ENCODE data around the gene PIK3C2B.
"Not testable (repeated sequence)": the region's sequence is repeated elsewhere in the genome, so short reads cannot be mapped to it uniquely, and the experiment has no call there.

Gene PIK3C2B, protein sequence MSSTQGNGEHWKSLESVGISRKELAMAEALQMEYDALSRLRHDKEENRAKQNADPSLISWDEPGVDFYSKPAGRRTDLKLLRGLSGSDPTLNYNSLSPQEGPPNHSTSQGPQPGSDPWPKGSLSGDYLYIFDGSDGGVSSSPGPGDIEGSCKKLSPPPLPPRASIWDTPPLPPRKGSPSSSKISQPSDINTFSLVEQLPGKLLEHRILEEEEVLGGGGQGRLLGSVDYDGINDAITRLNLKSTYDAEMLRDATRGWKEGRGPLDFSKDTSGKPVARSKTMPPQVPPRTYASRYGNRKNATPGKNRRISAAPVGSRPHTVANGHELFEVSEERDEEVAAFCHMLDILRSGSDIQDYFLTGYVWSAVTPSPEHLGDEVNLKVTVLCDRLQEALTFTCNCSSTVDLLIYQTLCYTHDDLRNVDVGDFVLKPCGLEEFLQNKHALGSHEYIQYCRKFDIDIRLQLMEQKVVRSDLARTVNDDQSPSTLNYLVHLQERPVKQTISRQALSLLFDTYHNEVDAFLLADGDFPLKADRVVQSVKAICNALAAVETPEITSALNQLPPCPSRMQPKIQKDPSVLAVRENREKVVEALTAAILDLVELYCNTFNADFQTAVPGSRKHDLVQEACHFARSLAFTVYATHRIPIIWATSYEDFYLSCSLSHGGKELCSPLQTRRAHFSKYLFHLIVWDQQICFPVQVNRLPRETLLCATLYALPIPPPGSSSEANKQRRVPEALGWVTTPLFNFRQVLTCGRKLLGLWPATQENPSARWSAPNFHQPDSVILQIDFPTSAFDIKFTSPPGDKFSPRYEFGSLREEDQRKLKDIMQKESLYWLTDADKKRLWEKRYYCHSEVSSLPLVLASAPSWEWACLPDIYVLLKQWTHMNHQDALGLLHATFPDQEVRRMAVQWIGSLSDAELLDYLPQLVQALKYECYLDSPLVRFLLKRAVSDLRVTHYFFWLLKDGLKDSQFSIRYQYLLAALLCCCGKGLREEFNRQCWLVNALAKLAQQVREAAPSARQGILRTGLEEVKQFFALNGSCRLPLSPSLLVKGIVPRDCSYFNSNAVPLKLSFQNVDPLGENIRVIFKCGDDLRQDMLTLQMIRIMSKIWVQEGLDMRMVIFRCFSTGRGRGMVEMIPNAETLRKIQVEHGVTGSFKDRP (N-terminal part only)

GRCh38 chr1:204494281-204495077 is at the start of gene PIK3C2B:
Gene PIK3C2B, minus strand, starts transcription at chr1:204494805. Its CDS starts 25,003 bp downstream, at chr1:204469802.
- peak; percentile 44 to 77 (median 56) for DNase-seq (ENCODE audit: low read depth in 3 of 3)

DNA sequence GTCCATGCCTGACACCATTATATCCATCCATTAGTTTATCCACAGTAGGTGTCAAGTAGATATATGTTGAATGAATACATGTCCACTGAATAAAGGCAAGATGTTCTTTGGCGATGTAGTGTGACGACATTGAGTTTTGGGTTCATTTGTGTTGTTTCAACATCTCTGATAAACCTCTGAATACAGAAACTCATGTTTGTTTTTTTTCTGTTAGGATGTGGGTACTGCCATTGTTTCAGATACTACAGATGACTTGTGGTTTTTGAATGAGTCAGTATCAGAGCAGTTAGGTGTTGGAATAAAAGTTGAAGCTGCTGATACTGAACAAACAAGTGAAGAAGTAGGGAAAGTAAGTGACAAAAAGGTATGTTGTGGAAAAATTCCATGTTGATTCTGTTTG is 49.7 kb upstream of the PIK3C2B start:
- DNase-seq (ENCODE audit: low read depth in 3 of 3), result no peak

GRCh38 chr1:204541626-204542025 is 47.0 kb upstream of the PIK3C2B start:
- no peak for DNase-seq (ENCODE audit: low read depth in 3 of 3)

DNA sequence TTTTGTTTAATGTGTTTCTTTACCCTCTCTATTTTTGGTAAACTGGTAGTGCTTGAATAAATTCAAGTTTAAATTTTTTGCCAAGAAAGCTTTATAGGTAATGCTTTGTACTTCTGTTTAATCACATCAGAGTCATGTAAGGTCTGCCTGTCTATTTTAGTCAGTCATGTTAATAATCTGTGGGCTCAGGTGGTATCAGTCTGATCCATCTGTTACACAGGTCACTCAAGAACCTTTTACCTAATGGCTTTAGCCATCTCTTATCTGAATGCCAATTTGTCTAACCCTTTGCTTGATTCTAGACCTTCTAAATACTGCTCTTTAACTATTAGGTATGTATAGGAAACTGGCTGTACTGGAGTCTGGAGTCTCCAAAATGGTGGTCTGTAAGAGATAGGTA is 38.2 kb upstream of the PIK3C2B start:
- no peak for DNase-seq (ENCODE audit: low read depth in 3 of 3)

- no peak for DNase-seq (ENCODE audit: low read depth in 3 of 3)
Measured at GRCh38 chr1:204530932-204531331, 36.3 kb upstream of the PIK3C2B start.

DNA sequence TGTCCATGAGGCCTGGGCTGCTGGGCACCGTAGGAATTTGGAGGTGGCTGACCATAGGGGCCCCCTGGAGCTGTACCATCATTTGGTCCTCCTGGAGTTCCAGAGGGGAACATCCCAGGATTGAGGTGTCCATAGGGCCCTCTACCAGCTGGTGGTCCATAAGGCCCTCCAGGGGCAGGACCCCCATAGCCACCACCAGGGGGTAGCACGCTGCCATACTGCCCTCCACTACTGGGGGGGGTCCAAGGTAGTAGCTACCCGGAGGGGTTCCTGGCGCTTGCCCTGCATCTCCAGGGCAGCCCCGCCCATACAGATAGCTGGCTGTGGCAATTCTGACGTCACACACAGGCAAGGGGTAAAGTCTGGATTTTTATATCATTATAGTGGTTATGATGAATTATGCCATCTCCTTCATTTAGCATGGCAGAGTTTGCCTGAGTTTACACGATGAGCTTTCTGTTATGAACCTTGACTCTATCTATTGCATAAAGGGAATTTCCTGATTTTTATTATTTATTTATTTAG is 34.8 kb upstream of the PIK3C2B start:
- no peak for DNase-seq (ENCODE audit: low read depth in 3 of 3)

DNA sequence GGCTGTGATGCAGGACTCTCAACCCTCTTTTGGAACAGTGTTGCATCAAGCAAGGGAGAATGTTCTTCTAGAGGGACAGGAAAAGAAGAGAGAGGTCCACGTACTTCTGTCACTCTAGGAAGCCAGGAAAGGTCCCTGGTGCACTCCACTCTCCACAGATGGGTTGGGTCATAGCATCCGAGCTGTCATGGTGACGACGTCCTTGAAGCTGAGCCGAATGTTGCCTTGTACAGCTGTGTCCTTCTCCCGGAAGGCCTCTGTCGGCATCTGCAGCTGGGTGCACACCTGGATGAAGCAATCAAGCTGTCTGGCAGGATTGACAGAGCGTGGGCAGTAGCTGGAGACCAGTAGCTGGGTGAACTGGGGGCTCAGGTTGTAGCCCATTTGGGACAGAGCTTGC is 34.1 kb upstream of the PIK3C2B start:
- no peak for DNase-seq (ENCODE audit: low read depth in 3 of 3)

DNA sequence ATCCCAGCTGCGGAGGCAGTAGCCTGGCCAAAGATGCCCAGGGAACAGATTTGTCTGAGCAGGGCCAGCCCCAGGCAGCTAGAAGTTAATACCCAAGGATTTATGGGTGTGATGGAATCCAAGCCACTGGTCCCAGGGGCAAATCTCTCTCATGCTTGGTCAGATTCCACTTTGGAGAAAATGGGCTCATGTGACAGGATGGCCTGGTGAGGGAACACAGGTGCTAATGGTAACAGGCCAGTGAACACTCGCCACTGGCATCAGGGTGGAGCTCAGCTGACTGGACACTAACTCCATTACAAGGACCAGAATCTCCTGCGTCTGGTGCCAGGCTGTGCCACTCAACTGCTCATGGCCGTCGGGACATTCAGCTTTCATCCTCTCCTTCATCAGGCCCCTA is 33.6 kb upstream of the PIK3C2B start:
- no peak for DNase-seq (ENCODE audit: low read depth in 3 of 3)

DNA sequence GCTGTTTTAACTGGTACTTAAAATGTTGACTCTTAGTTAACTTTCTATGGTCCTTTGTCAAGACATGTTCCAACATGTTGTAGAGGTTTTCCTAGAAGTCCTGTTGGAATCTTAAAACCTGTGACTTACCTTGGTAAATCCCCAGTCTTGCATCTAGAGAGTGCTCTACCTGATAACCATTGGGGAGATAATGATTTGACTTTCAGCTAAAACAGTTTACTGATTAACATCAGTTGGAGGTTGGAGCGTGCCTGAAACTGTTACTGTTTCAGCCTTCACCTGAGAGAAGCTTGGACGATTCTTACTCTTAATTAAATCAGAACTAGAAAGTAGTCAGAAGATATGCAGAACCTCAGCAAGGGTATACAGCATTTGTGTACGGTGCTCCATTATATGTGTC is 30.4 kb upstream of the PIK3C2B start:
- no peak for DNase-seq (ENCODE audit: low read depth in 3 of 3)

DNA sequence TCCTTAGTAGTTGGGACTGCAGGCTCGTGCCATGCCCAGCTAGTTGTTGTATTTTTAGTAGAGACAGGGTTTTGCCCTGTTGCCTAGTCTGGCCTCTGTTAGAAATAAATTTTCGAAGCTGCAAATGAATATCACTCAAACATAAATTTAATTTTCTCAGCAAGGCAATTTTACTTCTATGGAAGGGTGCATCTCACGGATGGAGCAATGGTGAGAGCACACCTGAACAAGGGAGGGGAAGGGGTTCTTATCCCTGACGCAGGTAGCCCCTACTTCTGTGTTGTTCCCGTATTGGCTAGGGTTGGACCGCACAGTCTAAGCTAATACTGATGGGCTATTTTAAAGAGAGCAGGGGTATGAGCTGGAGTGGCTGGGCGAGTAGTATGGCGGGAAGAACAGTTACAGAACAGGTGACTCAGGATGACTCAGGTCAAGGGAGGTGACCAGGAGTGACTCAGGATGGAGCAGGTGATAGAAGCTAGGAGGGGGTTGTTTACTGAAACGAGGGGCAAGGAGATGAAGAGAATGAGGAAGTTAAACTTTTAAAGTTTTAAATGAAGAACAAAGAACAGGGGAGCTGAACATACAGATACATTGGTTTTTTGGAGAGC is 29.1 kb upstream of the PIK3C2B start:
- no peak for DNase-seq (ENCODE audit: low read depth in 3 of 3)

GRCh38 chr1:204521941-204522521 is 27.4 kb upstream of the PIK3C2B start:
- not testable (repeated sequence) for DNase-seq (ENCODE audit: low read depth in 3 of 3)

- peak; percentile 27 to 42 (median 35) for DNase-seq (ENCODE audit: low read depth in 3 of 3)
Measured at GRCh38 chr1:204520834-204521709, 26.5 kb upstream of the PIK3C2B start.

DNA sequence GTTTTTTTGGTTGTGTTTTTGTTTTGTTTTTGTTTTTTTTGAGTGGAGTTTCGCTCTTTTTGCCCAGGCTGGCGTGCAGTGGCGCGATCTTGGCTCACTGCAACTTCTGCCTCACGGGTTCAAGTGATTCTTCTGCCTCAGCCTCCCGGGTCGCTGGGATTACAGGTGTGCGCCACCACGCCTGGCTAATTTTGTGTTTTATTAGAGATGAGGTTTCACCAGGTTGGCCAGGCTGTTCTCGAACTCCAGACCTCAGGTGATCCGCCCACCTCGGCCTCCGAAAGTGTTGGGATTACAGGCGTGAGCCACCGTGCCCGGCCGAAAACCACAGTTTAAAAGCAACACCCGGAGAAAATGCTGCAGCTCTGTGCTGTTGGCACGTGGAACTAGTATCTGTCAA is 22.8 kb upstream of the PIK3C2B start:
- not testable (repeated sequence) for DNase-seq (ENCODE audit: low read depth in 3 of 3)

GRCh38 chr1:204516180-204516879 is 21.7 kb upstream of the PIK3C2B start, which contains the start of gene MDM4:
Gene MDM4, plus strand, starts transcription at chr1:204516406. Its CDS starts 9,113 bp downstream, at chr1:204525519.
- DNase-seq (ENCODE audit: low read depth in 3 of 3), result peak; percentile 87 to 93 (median 92)

- DNase-seq (ENCODE audit: low read depth in 3 of 3), result no peak
Measured at GRCh38 chr1:204514828-204515227, 20.2 kb upstream of the PIK3C2B start.

GRCh38 chr1:204513117-204513716 is 18.6 kb upstream of the PIK3C2B start:
- no peak for DNase-seq (ENCODE audit: low read depth in 3 of 3)

DNA sequence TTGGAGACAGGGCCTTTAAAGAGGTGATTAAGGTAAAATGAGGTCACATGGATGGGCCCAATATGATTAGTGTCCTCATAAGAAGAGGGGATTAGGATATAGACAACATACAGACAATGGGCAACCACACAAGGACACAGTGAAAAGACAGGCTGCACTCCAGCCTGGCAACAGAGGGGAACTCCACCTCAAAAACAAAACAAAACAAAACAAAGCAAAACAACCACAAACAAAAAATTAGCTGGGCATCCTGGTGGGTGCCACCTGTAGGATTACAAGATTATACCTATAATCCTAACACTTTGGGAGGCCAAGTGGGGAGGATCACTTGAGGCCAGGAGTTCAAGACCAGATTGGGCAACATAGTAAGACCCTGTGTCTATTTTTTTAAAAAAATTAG is 16.8 kb upstream of the PIK3C2B start:
- no peak for DNase-seq (ENCODE audit: low read depth in 3 of 3)

- no peak for DNase-seq (ENCODE audit: low read depth in 3 of 3)
Measured at GRCh38 chr1:204509186-204509635, 14.6 kb upstream of the PIK3C2B start.

Data from stimulated activated CD4-positive, alpha-beta T cell treated with anti-CD3 and anti-CD28 coated beads, TNF-alpha, amount 100 ng/mL, for 24 hours (primary cell).